Inferior parietal cortex (tissue), 1 donor: ENCODE measurements around the gene MAD1L1.

Experiments
- DNase-seq: peaks from one replicate; pipeline ENCODE4 v3.0.0-alpha.2; 2016; ENCODE audit errors: extremely low spot score

Gene MAD1L1

GRCh38 chr7:2105917-2106316 is 126.8 kb downstream of the MAD1L1 start:
- no peak for DNase-seq

GRCh38 chr7:2105280-2105679 is 127.5 kb downstream of the MAD1L1 start:
- DNase-seq: no peak

DNA sequence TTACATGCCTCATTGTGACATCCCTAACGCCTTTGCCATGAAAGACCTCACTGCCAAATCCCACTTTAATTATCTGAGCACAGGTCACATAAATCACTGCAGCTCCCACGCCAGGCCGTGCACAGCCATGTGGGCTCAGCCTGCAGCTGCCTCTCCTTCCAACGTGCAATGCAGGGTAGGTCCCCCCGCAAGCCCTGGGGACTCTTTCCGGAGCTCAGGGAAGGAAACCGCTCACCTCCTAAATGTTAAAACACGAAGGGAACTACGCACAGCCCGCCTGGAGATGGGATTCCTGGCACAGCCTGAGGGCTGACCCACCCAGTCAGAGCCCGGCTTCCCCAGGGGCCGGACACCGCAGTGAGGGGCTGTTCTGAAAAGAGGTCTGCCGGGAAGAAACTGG is 128.0 kb downstream of the MAD1L1 start:
- DNase-seq: no peak

GRCh38 chr7:2104107-2104710 is 128.5 kb downstream of the MAD1L1 start:
- peak; percentile 51 for DNase-seq

- no peak for DNase-seq
These were observed 129.5 kb downstream of the MAD1L1 start for GRCh38 chr7:2103071-2103898.

GRCh38 chr7:2102375-2102723 is 130.4 kb downstream of the MAD1L1 start:
- DNase-seq: no peak

DNA sequence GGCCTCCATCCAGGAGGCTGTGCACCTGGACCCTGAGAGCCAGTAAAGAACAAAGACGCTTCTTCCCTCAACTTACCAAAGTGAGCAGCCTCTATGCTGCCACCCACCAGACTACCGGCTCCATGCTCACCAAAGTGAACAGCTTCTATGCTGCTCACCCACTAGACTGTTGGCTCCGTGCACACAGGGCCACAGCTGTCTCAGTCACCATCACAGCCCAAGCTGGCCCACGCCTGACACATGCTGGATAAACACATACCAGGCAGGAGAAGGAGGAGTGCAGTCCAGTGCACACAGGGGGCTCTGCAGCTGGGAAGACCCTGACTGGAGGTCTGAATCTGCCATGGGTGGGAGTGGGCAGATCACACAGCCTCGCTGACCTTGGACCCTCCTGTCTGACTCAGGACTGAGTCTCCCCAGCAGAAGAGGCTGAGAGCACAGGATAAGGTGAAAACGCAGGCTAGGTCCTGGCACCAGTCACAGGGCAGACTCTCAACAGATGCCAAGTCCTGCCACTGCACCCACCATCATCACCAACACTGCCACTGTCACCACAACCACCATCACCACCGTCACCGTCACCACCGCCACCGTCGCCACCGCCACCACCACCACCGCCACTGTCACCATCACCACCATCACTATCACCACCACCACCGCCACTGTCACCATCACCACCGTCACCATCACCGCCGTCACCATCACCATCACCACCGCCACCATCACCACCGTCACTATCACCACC is 130.9 kb downstream of the MAD1L1 start:
- DNase-seq: no peak

DNA sequence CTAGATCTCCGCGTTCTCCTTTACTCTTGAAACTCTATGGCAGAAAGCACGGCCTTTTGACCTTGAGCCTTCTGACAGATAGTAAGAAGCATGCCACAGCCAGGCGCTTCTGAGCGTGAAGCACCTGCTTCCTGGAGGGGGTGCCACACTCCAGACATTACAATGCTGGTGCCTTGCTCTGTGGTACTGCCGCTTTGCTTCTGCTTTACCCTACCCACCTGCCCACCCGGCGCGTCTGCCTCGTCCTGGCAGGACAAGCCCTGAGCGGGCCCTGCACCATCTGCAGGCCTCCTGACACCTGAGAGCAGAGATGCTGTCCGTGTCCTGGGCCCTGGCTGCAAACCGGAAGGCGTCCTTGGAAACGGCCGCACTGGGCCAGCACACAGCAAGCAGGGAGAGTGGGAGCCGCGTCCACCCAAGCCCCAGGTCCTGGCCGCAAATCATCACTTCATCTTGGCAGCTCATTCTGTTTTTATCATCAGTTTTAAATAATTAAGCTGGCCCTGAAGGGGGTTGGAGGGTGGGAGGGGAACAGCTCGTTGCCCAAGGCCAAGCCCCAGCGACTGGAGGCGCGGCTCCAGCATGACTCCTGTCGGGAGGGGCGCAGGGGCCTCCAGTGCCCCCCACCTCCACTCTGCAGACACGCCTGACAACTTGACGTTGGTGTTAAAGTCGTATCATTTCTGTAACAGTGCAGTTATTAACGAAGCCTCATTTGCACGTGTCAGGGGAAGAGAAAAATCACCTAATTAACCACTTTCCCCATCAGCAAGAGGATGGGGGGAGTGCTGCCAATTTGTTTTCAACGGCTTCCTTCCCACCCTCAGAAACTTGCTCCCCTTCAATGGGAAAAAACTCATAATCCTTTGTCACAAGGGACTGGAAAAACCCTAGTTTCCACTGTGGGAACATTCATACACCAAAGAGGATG is 132.2 kb downstream of the MAD1L1 start:
- DNase-seq: no peak

DNA sequence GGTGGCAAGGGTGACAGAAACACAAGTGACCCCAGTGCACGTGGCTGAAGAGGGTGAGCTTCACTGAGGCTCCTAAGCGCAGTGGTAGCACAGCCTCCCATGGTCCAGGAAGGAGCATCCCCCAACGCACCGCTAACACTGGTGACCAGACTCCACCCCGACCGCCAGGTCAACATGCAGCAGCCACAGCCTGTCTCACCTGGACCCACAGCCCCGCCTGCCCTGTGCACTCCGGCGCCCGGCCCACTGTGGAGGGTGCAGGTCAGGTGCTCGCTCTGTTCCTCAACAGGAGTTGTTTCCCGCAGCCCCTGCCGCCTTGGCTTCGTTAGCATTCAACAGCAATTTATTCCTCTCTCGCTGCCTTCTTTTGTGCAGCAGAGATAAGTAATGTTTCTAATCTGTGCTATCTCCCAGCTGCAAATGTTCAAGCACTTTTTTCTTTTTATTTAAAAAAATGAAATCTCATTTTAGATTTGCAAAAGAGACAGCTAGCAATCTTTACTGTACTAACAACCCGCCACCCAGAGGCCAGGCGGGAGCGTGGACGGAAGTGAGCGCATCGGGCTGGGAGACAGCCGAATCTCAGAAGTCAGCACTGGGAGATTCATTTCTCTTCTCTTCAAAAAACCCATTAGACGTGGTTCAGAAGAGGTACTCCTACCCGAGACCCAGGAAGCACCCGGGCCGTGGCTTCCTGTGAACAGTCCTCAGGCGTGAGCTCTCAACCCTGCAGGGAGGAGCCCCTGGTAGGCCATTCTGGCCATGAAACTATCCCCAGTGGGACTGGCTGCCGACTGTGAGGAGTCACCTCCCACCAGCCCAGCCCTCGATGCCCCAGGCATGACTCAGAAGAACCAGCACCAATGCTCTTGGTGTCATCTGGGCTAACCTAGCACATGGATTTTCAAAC is 133.4 kb downstream of the MAD1L1 start:
- no peak for DNase-seq

DNA sequence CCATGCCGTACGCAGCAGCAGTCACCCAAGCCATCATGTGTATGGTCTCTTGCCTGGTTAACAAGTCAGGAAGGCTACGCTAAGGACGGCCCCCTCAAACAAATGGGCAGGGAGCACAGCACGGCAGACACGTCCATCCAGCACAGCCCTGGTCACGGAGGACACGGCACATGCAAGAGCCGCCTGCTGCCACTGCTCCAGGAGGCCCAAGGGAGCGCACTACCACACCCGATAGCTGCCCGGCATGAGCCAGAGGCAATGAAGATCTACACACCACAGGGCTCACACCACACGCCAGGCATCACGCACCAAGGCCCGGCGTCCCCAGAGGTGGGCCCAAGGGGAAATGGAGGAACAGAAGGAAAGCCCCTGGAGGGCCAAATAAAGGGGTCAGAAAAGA is 134.2 kb downstream of the MAD1L1 start:
- DNase-seq: no peak

DNA sequence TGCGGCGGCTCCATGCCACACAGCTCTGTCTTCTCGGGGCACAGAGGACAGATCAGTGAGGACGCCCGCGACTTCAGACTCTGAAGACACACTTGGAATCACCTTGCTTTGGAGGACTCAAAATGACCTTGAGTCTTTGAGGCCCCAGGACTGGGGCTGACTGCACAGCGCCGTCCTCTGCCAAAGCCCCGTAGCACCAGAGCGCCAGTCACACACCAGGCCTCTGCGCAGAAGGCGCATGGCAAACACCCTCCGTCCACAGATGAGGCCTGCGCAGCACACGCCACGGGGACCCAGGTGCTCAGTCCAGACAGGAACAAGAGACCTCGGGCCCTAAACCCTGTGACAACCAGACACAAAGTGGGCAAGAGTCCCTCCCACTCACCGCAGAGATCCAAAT is 134.7 kb downstream of the MAD1L1 start:
- DNase-seq: no peak

DNA sequence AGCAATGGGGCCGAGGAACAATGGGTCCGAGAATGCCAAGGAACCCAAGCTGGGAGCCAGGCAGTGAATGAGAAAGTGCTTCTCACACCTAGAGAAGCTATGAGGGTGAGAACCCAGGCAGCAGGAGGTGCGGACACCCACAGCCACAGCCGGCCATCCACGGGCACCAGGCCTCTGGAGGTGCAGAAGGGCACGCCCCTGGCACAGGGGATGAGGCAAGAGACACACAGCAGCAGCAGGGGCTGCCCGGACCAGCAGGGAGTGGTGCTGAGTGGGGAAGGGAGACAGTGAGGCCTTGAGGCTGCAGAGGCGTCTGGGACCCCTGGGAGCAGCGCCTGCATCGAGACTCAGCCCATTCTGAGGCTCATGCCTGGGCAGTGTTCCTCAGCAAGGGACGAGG is 135.3 kb downstream of the MAD1L1 start:
- no peak for DNase-seq

DNA sequence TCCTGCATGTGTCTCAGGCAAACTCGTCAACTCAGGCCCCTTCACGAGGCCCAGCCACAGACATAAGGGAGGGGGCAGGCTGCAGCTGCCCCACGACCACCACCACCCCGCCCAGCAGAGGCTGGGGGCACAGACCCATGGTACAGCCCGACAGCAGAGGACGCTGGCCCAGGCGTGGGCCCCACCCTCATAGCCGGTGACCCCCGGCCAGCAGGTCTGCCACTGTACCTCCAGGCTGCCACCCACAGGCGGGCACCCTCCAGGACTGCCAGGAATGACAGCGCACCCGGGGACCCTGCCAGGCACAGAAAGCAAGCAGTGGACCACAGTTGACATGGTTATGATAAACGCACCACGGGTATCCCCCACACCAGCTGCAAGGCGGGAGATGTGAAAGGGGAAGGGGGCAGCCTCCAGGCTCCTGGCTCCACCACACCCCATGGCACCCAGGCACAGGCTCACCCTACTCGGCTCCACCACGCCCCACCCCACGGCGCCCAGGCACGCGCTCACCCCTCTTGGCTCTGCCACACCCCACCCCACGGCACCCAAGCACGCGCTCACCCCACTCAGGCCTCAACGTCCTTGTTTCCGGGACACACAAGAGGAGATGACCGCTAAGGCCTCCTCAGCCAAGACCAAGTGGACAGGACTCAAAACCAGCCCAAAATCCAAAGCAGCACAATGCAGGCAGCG is 135.9 kb downstream of the MAD1L1 start:
- no peak for DNase-seq

- no peak for DNase-seq
These were observed 137.3 kb downstream of the MAD1L1 start for GRCh38 chr7:2095436-2095835.

DNA sequence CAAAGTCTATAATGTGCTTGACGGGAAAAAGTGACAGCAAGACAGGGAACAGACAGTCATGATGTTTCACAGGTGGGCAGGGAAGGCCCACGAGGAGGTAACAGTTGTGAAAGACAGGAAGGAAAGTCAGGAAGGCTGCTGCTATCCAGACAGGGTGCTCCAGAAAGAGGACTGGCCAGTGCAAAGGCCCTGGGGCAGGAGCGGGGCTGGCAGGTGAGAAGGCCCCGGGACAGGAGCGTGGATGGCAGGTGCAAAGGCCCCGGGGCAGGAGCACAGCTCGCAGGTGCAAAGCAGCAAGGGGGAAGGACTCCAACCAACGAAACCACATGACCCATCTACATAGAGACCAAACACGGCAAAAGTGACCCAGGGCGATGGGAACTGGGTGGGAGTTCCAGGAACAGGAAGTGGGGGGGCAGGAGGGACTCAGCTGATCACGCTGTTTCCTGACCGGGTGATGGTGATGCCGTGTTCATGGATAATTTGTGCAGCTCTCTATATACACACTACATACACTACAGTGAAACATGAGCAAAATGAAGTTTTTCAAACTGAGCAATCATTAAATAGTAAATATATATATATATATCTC is 138.2 kb downstream of the MAD1L1 start:
- no peak for DNase-seq

DNA sequence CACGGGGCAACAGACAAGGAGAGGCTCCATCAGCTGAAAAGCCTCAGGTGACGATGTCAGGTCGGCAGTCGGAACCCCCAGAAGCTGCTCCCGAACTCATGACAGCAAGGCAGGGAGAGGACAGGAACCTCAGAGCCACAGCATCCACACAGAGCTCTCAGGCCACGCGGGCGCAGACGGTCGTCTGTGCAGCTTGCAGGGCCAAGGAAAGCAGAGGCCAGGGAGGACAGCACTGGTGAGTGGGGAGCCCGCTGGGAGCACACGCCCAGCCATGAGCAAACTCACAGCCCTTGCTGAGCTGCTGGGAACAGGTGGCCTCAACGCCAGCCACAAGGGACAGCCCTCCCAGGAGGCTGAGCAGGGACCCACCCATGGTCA is 138.9 kb downstream of the MAD1L1 start:
- DNase-seq: no peak

DNA sequence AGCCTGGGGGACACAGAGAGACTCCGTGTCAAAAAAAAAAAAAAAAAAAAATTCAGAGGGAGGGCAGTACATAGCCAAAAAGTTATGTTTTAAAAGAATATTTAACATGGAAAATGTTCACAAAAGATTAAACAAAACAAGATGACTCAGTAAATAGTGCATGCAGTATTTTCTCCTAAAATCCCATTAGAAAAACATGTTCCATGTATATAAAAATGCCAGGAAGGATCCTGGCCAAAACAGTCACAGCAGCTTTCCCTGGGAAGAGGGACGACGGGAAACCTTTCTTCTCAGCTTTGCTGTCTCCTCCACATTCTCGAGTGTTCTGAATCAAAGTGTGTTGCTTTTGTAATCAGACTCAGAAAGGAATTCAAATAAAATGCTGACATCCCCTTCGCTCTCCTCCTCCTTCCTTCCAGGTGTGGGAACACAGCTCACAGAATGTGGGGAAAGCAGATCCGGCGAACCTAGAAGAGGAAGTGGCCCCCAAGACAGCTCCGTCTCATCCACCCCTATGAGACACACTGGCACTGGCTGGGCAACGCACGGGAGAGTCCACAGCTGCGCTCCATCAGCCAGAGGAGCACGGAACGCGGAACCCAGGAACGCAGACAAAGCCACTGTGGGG is 139.4 kb downstream of the MAD1L1 start:
- no peak for DNase-seq

DNA sequence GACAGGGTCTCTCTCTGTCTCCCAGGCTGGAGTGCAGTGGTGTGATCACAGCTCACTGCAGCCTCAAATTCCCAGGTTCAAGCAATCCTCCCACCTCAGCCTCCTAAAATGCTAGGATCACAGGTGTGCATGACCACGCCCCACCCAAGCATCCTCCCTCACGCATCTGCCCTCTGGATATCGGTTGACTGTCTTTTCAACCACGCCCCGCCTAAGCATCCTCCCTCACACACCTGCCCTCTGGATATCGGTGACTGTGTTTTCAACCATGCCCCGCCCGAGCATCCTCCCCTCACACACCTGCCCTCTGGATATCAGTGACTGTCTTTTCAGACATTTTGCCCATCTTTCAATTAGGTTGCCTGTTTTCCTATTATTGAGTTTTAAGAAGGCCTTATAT is 140.5 kb downstream of the MAD1L1 start:
- no peak for DNase-seq
